ENCODE data around the gene CLTC. TPM values are rescaled to one million over a fixed set of nuclear protein-coding genes. Genes with fewer than 3 reads are reported as not detected.

CLTC gene
- polyA plus RNA-seq, 1 of the 3 experiments (the other 2 are of a cell fraction) = 160 TPM

- TF ChIP-seq, protein P1, sequence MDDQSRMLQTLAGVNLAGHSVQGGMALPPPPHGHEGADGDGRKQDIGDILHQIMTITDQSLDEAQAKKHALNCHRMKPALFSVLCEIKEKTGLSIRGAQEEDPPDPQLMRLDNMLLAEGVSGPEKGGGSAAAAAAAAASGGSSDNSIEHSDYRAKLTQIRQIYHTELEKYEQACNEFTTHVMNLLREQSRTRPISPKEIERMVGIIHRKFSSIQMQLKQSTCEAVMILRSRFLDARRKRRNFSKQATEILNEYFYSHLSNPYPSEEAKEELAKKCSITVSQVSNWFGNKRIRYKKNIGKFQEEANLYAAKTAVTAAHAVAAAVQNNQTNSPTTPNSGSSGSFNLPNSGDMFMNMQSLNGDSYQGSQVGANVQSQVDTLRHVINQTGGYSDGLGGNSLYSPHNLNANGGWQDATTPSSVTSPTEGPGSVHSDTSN (IDR thresholded peaks at IDR 0.05) = no peak
- TF ChIP-seq GABPA (IDR thresholded peaks at IDR 0.05; ENCODE audit: low read depth) (no peak), ELF1 (IDR thresholded peaks at IDR 0.05) (no peak), EZH2phosphoT487 (IDR thresholded peaks at IDR 0.05; ENCODE audit: borderline replicate concordance, low read depth) (no peak), POLR2AphosphoS5 (IDR thresholded peaks at IDR 0.05; ENCODE audit: low read depth, low read length) (no peak), FOXJ3 (CRISPR knock-in tag; IDR thresholded peaks at IDR 0.05) (no peak), TCF12 (IDR thresholded peaks at IDR 0.05) (no peak; the same call in 1 of the 2 replicates), USF2 (IDR thresholded peaks at IDR 0.05; ENCODE audit: borderline replicate concordance, low read depth, low read length) (0 out of 2 replicates have a peak, but pooled peaks have one; percentile 23)
- TF ChIP-seq, protein P2, sequence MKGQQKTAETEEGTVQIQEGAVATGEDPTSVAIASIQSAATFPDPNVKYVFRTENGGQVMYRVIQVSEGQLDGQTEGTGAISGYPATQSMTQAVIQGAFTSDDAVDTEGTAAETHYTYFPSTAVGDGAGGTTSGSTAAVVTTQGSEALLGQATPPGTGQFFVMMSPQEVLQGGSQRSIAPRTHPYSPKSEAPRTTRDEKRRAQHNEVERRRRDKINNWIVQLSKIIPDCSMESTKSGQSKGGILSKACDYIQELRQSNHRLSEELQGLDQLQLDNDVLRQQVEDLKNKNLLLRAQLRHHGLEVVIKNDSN (IDR thresholded peaks at IDR 0.05; ENCODE audit: borderline replicate concordance, low read depth) = no peak
- TF ChIP-seq, protein P3, sequence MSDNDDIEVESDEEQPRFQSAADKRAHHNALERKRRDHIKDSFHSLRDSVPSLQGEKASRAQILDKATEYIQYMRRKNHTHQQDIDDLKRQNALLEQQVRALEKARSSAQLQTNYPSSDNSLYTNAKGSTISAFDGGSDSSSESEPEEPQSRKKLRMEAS (IDR thresholded peaks at IDR 0.05; ENCODE audit: low read depth) = no peak
These were observed 994 bp downstream of the CLTC start (continued) for GRCh38 chr17:59620518-59621259.

DNA sequence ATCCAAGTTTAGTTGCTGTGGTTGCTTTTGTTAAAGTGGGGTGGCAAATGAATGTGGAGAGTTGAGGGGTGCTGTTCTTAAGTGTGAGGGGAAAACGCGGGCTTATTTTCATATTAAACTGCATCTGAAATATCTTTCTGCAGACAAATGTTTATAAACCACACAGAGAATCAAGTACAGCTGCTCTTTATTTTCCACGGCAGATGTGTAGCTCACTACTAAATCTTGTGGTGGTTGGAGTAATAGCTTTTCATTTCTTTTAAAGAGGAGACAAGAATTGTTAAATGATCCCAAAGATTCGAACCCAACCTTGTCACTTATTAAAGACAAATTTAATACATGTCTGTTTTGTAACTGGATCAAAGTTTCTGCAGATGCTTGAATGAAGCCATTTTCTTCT is 2.1 kb downstream of the CLTC start:
- CTCF ChIA-PET = interaction anchor here (0.8 to 1.4 kb wide), 3 partner anchors 22 to 292 kb away, joined by 3 read pairs; no protein-coding TSS in a partner anchor
- POLR2A ChIA-PET = no interaction called here
- TF ChIP-seq REST (IDR thresholded peaks at IDR 0.05; ENCODE audit: low read depth, low read length) = no peak
- no peak for TF ChIP-seq ZBTB33 (IDR thresholded peaks at IDR 0.05; ENCODE audit: borderline replicate concordance, low read depth)
- no peak for TF ChIP-seq RCOR1 (IDR thresholded peaks at IDR 0.05; ENCODE audit: low read length)
- no peak for TF ChIP-seq TCF12 (IDR thresholded peaks at IDR 0.05)
- TF ChIP-seq, protein P1 (IDR thresholded peaks at IDR 0.05) = no peak
- no peak for TF ChIP-seq EP300 (IDR thresholded peaks at IDR 0.05; ENCODE audit: borderline replicate concordance in 1 of 2, low read depth in 1 of 2, low read length in 1 of 2)
- TF ChIP-seq RFX5 (IDR thresholded peaks at IDR 0.05; ENCODE audit: low read length) = no peak
- no peak for TF ChIP-seq POLR2AphosphoS5 (IDR thresholded peaks at IDR 0.05; ENCODE audit: low read depth, low read length)
- H3K4me1 ChIP-seq (ENCODE audit: control insufficient read depth in 1 of 2, insufficient read depth in 2 of 2, low read depth in 1 of 2, low read length in 1 of 2) = peaks cover 24 to 28% of the 10 kb centered on the region in 2 experiments; a peak in 3 of 4 replicates
- no peaks in the 10 kb centered on the region for H3K27me3 ChIP-seq (ENCODE audit: insufficient read depth)
- peaks cover 11% of the 10 kb centered on the region for H3F3A ChIP-seq (replicated peaks; ENCODE audit: insufficient read depth)
- peak overlapping the region; percentile 94 to 97; a peak in 3 of 4 replicates for H3K4me3 ChIP-seq (ENCODE audit: low read depth in 2 of 2, low read length in 1 of 2)
- 22% methylated on average over 4 of the region's 4 CpGs for WGBS (ENCODE audit: low lambda C conversion rate)
- H3K4me2 ChIP-seq = peak overlapping the region; percentile 92
- H4K20me1 ChIP-seq (ENCODE audit: insufficient read depth) = peaks cover 62% of the 10 kb centered on the region
- H3K79me2 ChIP-seq (ENCODE audit: insufficient read depth) = peaks cover 92% of the 10 kb centered on the region
- no peak overlapping the region for H2AFZ ChIP-seq (ENCODE audit: low read depth)
- no peak for DNase-seq
- peak overlapping the region in 1 of 2 experiments; percentile 2; a peak in 1 of 4 replicates for H3K27ac ChIP-seq (ENCODE audit: low read depth in 2 of 2, low read length in 1 of 2)
- H3K9me2 ChIP-seq = no peaks in the 10 kb centered on the region
- no peaks in the 10 kb centered on the region for H3K9me3 ChIP-seq
- H3K36me3 ChIP-seq (replicated peaks in 1 of 2; ENCODE audit: control insufficient read depth in 1 of 2, insufficient read depth in 2 of 2, low read length in 1 of 2) = peaks cover 20 to 37% of the 10 kb centered on the region in 2 experiments
- H3K9ac ChIP-seq = peak overlapping the region; percentile 70

Data from SK-N-SH (cell line).